ENCODE measurements around the gene ZNF561.

GRCh38 chr19:9566729-9567128, 54.3 kb downstream of the ZNF561 start:
- peak; percentile 15; the same call in 1 of the 2 replicates for TF ChIP-seq CTCF (conservative IDR thresholded peaks at IDR 0.05)
- no peak for TF ChIP-seq ZFX (IDR thresholded peaks at IDR 0.05)
